ENCODE data around the gene VLDLR.

DNA sequence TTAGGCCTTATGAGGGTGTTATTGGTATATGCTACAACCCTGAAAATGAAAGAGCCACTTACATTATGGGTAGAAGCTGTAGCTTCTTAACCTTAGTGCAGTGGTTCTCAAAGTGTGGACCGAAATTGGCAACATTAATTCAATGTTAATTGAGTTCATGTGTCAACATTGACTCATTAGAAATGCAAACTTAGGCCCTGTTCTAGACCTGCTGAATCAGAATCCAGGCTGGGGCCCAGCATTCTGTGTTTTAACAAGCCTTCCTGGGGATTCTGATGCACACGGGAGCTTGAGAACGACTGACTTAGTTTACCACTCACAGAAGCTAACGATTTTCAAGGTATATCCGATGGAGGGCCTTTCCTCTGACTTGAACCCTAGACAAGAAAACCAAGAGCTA, 7.3 kb downstream of the VLDLR start:
- no peak for TF ChIP-seq CTCF (conservative IDR thresholded peaks at IDR 0.05 in 1 of 2, IDR thresholded peaks at IDR 0.05 in 1 of 2; ENCODE audit: low read depth in 1 of 2, low read length in 2 of 2)
- no peak for TF ChIP-seq EZH2 (IDR thresholded peaks at IDR 0.05; ENCODE audit: low read length, missing control alignments)

Measured in fibroblast of lung (primary cell).